Natural killer cell (primary cell): Measurements from ENCODE around the gene SMC6. TPM values are rescaled to one million over a fixed set of nuclear protein-coding genes. Genes with fewer than 3 reads are reported as not detected.

ENCODE experiments used
- ATAC-seq, 3 donors: fragments of 150-1000 bp in 2 of 3; fragments of 200-7000 bp in 1 of 3; cut with Tn5 transposase; 1 replicate in 1 of 3; 2 replicates in 2 of 3; pipeline ENCODE4 v1.10.0; 2021; ENCODE audit warnings: mild to moderate bottlenecking in 2 of 3, moderate library complexity in 2 of 3
- DNase-seq, 2 donors: peaks; one replicate each; pipeline versions ENCODE4 v3.0.0 to v3.0.0-alpha.2; 2013 to 2021; ENCODE audit warnings: mixed read lengths in 1 of 2
- H3K27ac ChIP-seq: one replicate; pipeline ENCODE4 v1.5.1; 2013; ENCODE audit warnings: mild to moderate bottlenecking, low read length
- H3K27me3 ChIP-seq: one replicate; pipeline ENCODE4 v1.6.1; 2013; ENCODE audit warnings: low read length; ENCODE audit not compliant: control insufficient read depth, insufficient read depth
- H3K36me3 ChIP-seq: one replicate; pipeline ENCODE4 v1.6.1; 2013; ENCODE audit warnings: low read length; ENCODE audit not compliant: control insufficient read depth, insufficient read depth
- H3K4me1 ChIP-seq: one replicate; pipeline ENCODE4 v1.6.1; 2013; ENCODE audit warnings: low read length; ENCODE audit not compliant: control insufficient read depth, insufficient read depth
- H3K4me3 ChIP-seq: one replicate; pipeline ENCODE4 v1.5.1; 2013; ENCODE audit warnings: low read length
- H3K9me3 ChIP-seq: one replicate; pipeline ENCODE4 v1.6.1; 2013; ENCODE audit warnings: low read length; ENCODE audit not compliant: control insufficient read depth, insufficient read depth
- H3K27ac Mint-ChIP-seq, 2 donors: one replicate each; pipeline ENCODE4 v1.8.0; 2022; ENCODE audit warnings: mild to moderate bottlenecking in 2 of 2, mixed read lengths in 2 of 2, moderate library complexity in 1 of 2
- H3K27me3 Mint-ChIP-seq, 2 donors: one replicate each; pipeline ENCODE4 v1.8.0; 2022; ENCODE audit warnings: low read depth in 2 of 2, mixed read lengths in 2 of 2
- H3K36me3 Mint-ChIP-seq: one replicate; pipeline ENCODE4 v1.8.0; 2022; ENCODE audit warnings: mixed read lengths
- H3K4me1 Mint-ChIP-seq, 2 donors: one replicate each; pipeline ENCODE4 v1.8.0; 2022; ENCODE audit warnings: mixed read lengths in 2 of 2
- H3K4me3 Mint-ChIP-seq: one replicate; pipeline ENCODE4 v1.8.0; 2022; ENCODE audit warnings: mild to moderate bottlenecking, moderate library complexity, mixed read lengths
- H3K9me3 Mint-ChIP-seq, 2 donors: one replicate each; pipeline ENCODE4 v1.8.0; 2022; ENCODE audit warnings: mixed read lengths in 2 of 2
- WGBS: methylation state at CpG from one replicate; pipeline ENCODE4 v1.1.7; 2013; ENCODE audit warnings: missing lambda C conversion rate; ENCODE audit not compliant: insufficient coverage; 5-methylcytosine and 5-hydroxymethylcytosine counted together
- intact Hi-C: fragments of 100-400 bp; cut with micrococcal nuclease; formaldehyde crosslinking; loops from one replicate; pipeline ENCODE4 v1.14.2; 2022
- total RNA-seq, 4 donors: library from RNA; stranded (reverse); fragments of 120-200 nt in 1 of 4; gene quantifications; one replicate each; pipeline versions ENCODE4 v1.2.3 to v1.2.4, GENCODE V29; 2013 to 2022
- TF ChIP-seq, protein P1 (sequence below): fragments of 200-600 bp; IDR thresholded peaks from one replicate; pipeline ENCODE4 v1.8.0; 2022; ENCODE audit warnings: antibody characterized with exemption

Gene SMC6
- total RNA-seq, 3 donors from 2014 or later (not counting 1 experiment from before 2014, with no cell fraction given): 14.0 to 22.3 (median 20.6) TPM

DNA sequence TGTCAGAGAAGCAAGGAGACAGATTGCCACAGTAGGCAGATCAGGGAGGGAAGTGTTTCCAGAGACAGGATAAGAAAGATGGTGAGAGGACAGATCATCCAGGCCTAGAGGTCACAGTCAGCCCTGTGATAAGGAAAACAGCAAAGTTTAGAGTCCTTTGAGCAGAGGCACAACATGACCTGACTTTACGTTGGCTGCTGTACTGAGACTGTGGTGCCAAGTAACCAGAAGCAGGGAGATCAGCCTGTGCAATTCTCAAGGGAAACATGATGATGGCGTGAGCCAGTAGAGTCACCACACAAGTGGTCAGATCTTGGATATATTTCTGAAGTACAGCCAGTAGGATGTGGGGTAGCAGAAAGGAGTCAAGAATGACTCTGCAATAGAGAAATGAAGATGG, 43.7 kb downstream of the SMC6 start:
- DNase-seq (no peak), ATAC-seq (no peak)
- no peaks in the 10 kb centered on the region for H3K27me3 ChIP-seq
- Mint-ChIP-seq H3K9me3 (no peaks in the 10 kb centered on the region), H3K4me1 (no peaks in the 10 kb centered on the region), H3K27me3 (no peaks in the 10 kb centered on the region), H3K27ac (no peak overlapping the region), H3K36me3 (no peaks in the 10 kb centered on the region), H3K4me3 (no peak overlapping the region)
- no peak overlapping the region for H3K4me3 ChIP-seq
- intact Hi-C loops: no loop called here
- 98% methylated on average over 2 of the region's 2 CpGs for WGBS
- TF ChIP-seq, protein P1, sequence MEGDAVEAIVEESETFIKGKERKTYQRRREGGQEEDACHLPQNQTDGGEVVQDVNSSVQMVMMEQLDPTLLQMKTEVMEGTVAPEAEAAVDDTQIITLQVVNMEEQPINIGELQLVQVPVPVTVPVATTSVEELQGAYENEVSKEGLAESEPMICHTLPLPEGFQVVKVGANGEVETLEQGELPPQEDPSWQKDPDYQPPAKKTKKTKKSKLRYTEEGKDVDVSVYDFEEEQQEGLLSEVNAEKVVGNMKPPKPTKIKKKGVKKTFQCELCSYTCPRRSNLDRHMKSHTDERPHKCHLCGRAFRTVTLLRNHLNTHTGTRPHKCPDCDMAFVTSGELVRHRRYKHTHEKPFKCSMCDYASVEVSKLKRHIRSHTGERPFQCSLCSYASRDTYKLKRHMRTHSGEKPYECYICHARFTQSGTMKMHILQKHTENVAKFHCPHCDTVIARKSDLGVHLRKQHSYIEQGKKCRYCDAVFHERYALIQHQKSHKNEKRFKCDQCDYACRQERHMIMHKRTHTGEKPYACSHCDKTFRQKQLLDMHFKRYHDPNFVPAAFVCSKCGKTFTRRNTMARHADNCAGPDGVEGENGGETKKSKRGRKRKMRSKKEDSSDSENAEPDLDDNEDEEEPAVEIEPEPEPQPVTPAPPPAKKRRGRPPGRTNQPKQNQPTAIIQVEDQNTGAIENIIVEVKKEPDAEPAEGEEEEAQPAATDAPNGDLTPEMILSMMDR: no peak
- H3K9me3 ChIP-seq: no peaks in the 10 kb centered on the region
- H3K4me1 ChIP-seq: no peaks in the 10 kb centered on the region
- H3K36me3 ChIP-seq: peaks cover 56% of the 10 kb centered on the region
- H3K27ac ChIP-seq: no peak overlapping the region

DNA sequence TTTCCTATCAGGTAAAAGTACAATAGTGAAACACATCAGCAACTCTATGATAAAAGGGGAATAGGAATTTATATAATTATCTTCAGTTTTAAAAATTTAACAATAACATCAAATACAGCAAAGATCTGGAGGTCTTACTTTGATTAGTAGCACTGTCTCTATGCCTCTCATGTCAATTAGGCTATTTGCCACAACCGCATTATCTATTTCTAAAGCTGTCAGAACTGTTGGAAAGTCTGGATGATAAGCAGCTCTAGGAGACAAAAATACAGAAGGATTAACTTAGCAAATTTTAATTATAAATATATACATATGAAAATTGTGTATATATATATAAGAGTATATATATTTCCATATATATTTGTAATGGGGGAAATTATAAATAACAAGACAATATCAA, 45.1 kb downstream of the SMC6 start:
- Histone ChIP-seq H3K27me3 (no peaks in the 10 kb centered on the region), H3K4me3 (no peak overlapping the region), H3K27ac (no peak overlapping the region), H3K36me3 (peaks cover 56% of the 10 kb centered on the region), H3K4me1 (no peaks in the 10 kb centered on the region), H3K9me3 (no peaks in the 10 kb centered on the region)
- no peaks in the 10 kb centered on the region for H3K4me1 Mint-ChIP-seq
- ATAC-seq: no peak
- H3K27ac Mint-ChIP-seq: no peak overlapping the region
- no peaks in the 10 kb centered on the region for H3K9me3 Mint-ChIP-seq
- no CpG with 5 or more reads among the region's 1 CpG for WGBS
- DNase-seq: no peak
- intact Hi-C loops: no loop called here
- H3K36me3 Mint-ChIP-seq: peaks cover 7% of the 10 kb centered on the region
- TF ChIP-seq, protein P1: no peak
- no peaks in the 10 kb centered on the region for H3K27me3 Mint-ChIP-seq
- no peak overlapping the region for H3K4me3 Mint-ChIP-seq

DNA sequence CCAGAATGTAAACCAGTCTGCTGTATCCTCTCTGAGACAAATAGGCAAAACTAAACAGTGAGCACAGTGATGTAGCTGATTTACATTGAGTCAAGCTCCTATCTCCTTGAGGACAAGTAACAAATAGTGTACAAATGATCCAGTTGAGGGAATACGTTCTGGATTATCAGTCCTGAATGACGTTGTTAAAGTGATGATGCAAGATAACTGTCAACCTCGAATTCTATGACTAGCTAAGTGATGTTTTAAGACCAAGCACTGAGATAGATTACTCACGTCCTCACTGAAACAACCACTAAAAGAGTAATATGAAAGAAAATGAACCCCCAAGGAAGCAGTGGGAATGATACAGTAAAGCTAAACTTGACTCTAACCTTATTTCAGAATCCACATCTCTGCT, 46.8 kb downstream of the SMC6 start:
- no peak overlapping the region for H3K4me3 Mint-ChIP-seq
- H3K4me1 ChIP-seq: no peaks in the 10 kb centered on the region

DNA sequence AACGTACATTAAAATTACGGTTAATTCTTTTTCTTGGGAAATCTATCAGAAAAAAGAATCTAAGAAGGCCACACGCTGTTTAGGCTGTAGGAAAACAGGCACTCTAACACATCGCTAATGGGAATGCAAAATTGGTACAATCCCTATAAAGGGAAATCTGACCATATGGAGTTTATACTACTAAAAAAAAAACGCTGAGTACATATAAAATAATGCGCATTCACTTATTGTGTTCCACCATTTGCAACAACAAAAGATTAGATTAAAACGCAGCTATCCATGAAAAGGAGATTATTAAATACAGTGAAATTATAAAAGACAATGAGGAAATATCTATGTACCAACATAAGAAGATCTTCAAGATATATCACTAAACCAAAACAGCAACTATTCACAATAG, 62.8 kb downstream of the SMC6 start:
- Mint-ChIP-seq H3K27ac (no peak overlapping the region), H3K4me3 (no peak overlapping the region), H3K27me3 (no peaks in the 10 kb centered on the region), H3K4me1 (no peaks in the 10 kb centered on the region), H3K9me3 (no peaks in the 10 kb centered on the region), H3K36me3 (peaks cover 17% of the 10 kb centered on the region)
- DNase-seq (no peak), ATAC-seq (no peak)
- Histone ChIP-seq H3K27me3 (no peaks in the 10 kb centered on the region), H3K4me1 (no peaks in the 10 kb centered on the region), H3K36me3 (peaks cover 46% of the 10 kb centered on the region), H3K4me3 (no peak overlapping the region), H3K9me3 (no peaks in the 10 kb centered on the region), H3K27ac (no peak overlapping the region)
- 100% methylated on average over 4 of the region's 7 CpGs for WGBS
- intact Hi-C loops: no loop called here
- TF ChIP-seq, protein P1: no peak

More for the DNA sequence above, 46.8 kb downstream of the SMC6 start:
- no peaks in the 10 kb centered on the region for H3K9me3 Mint-ChIP-seq
- Histone ChIP-seq H3K36me3 (peaks cover 58% of the 10 kb centered on the region), H3K9me3 (no peaks in the 10 kb centered on the region), H3K27me3 (no peaks in the 10 kb centered on the region), H3K27ac (no peak overlapping the region), H3K4me3 (no peak overlapping the region)
- TF ChIP-seq, protein P1: no peak
- no peak overlapping the region for H3K27ac Mint-ChIP-seq
- ATAC-seq (no peak), DNase-seq (no peak)
- H3K4me1 Mint-ChIP-seq: no peaks in the 10 kb centered on the region
- H3K36me3 Mint-ChIP-seq: peaks cover 7% of the 10 kb centered on the region
- WGBS: 100% methylated on average over 2 of the region's 4 CpGs
- no peaks in the 10 kb centered on the region for H3K27me3 Mint-ChIP-seq
- intact Hi-C loops: no loop called here
